ENCODE results near the gene FOLR1.

FOLR1 gene

DNA sequence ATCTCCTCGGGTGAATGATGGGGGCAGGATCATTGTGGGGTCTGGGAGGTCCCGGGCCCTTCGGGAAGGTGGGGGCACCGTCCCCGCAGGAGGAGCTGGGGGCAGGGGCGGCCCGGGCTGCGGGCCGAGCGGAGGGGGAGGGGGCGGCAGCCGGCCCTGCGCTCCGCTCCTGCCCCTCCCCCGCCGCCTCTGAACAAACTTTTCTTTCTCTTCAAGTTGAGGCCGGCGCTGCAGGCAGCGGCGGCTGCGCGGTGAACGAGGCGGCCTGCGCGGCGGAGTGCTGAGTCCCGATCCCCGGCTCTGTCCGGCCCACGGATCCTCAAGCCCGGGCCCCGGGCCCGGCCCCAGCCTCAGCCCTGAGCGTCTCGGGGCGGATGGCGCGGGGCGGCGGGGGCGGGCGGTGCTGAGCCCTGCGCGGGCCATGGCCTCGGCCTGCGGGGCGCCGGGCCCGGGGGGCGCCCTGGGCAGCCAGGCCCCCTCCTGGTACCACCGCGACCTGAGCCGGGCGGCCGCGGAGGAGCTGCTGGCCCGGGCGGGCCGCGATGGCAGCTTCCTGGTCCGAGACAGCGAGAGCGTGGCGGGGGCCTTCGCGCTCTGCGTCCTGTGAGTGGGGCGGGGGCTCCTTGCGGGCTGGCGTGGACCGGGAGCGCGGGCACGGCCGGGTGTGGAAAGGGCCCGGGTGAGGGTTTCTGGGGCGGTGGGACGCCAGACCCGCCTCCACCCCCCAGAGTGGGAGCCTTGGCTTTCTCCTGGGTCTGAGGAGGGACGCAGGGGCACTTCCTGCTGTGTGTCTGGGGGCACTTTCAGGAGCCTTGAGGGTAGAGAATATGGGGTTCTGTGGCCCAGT, 32.8 kb downstream of the FOLR1 start, which contains the start of gene INPPL1:
INPPL1 (plus strand) TSS at position 204 of the 847 bp plus-strand sequence; CDS start at position 422, 218 bp downstream.
- peak; percentile 38 for DNase-seq (ENCODE audit: extremely low spot score)
- POLR2A ChIA-PET = interaction anchor here (0.6 to 6.4 kb wide), 3 partner anchors 12 to 35 kb away, joined by 3 to 45 read pairs (median 11); no protein-coding TSS in a partner anchor
- CTCF ChIA-PET = interaction anchor here (1.6 kb wide), 1 partner anchor 13 kb away, joined by 5 read pairs; no protein-coding TSS in a partner anchor
- TF ChIP-seq FOXM1 (IDR thresholded peaks at IDR 0.05; ENCODE audit: borderline replicate concordance) (no peak), TARDBP (IDR thresholded peaks at IDR 0.05) (no peak), LEF1 (IDR thresholded peaks at IDR 0.05; ENCODE audit: borderline replicate concordance) (no peak; the same call in 1 of the 2 replicates), HDGF (IDR thresholded peaks at IDR 0.05; ENCODE audit: borderline replicate concordance) (no peak), NFRKB (IDR thresholded peaks at IDR 0.05) (no peak), FOXA1 (IDR thresholded peaks at IDR 0.05) (no peak)

DNA sequence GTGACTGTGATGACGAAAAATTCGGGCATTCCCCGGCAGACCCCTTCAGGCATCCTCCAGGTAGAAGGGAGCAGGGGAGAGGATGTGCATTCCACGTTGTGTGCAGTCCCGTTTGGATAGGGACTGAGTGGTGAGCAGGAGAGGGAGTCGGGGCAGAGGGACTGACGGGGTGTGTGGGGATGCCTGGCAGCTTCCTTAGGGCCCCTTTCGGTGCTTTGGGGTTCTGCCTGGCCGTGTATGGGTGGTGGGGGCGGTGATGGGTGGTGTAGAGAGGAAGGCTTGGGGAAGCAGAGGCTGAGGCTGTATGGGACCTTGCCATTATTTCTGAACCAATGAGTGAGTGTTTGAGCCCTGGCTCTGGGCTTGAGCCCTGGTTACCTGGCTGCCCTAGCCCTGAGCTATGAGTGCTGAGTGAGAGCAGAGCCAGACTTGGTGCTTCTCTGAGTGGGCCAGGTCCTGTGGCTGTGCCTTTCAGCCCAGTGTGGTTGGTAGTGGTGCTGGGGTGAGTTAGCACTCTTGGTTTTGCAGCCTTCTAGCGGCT, 33.5 kb downstream of the FOLR1 start:
- no peak for DNase-seq (ENCODE audit: extremely low spot score)
- ChIA-PET POLR2A (interaction anchor here (2.6 to 6.4 kb wide), 2 partner anchors 11 to 35 kb away, joined by 11 to 45 read pairs; no protein-coding TSS in a partner anchor), CTCF (interaction anchor here (1.6 kb wide), 1 partner anchor 13 kb away, joined by 5 read pairs; no protein-coding TSS in a partner anchor)

DNA sequence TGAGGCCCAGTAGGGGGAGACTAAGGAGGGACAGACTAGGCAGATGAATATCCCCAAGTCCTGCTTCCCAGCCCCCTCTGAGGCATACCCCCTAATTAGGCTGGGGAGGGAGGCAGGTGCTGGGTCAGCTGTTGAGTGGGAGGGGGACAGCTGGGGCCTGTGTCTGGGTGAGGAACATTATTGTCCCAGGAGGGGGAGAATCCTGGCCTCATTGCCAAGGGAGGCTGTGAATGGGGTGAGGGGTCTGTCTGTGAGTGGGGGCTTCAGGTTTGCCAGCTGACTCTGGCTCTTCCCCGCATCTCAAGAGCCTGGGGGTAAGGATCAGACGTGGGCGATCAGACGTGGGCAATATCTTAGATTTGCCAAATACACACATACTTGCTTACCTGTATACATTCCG, 34.8 kb downstream of the FOLR1 start:
- no peak for DNase-seq (ENCODE audit: extremely low spot score)
- POLR2A ChIA-PET = interaction anchor here (6.4 kb wide), 1 partner anchor 10 kb away, joined by 45 read pairs; no protein-coding TSS in a partner anchor
- TF ChIP-seq, protein P1, sequence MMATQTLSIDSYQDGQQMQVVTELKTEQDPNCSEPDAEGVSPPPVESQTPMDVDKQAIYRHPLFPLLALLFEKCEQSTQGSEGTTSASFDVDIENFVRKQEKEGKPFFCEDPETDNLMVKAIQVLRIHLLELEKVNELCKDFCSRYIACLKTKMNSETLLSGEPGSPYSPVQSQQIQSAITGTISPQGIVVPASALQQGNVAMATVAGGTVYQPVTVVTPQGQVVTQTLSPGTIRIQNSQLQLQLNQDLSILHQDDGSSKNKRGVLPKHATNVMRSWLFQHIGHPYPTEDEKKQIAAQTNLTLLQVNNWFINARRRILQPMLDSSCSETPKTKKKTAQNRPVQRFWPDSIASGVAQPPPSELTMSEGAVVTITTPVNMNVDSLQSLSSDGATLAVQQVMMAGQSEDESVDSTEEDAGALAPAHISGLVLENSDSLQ (IDR thresholded peaks at IDR 0.05) = no peak
- TF ChIP-seq ZNF384 (IDR thresholded peaks at IDR 0.05) (no peak), LEF1 (IDR thresholded peaks at IDR 0.05; ENCODE audit: borderline replicate concordance) (no peak), SP1 (IDR thresholded peaks at IDR 0.05) (no peak)
- CTCF ChIA-PET = no interaction called here

More for the DNA sequence above, 33.5 kb downstream of the FOLR1 start:
- no peak for TF ChIP-seq FOXM1 (IDR thresholded peaks at IDR 0.05; ENCODE audit: borderline replicate concordance)
- TF ChIP-seq ELF4 (IDR thresholded peaks at IDR 0.05) = no peak
- TF ChIP-seq, protein P1 (IDR thresholded peaks at IDR 0.05) = no peak
- no peak for TF ChIP-seq CTBP1 (IDR thresholded peaks at IDR 0.05; ENCODE audit: borderline replicate concordance)
- TF ChIP-seq SUZ12 (IDR thresholded peaks at IDR 0.05) = no peak
- no peak for TF ChIP-seq NFRKB (IDR thresholded peaks at IDR 0.05)
- no peak for TF ChIP-seq FOXK2 (IDR thresholded peaks at IDR 0.05)
- TF ChIP-seq ARNT (IDR thresholded peaks at IDR 0.05) = no peak
- no peak for TF ChIP-seq BHLHE40 (IDR thresholded peaks at IDR 0.05; ENCODE audit: borderline replicate concordance)
- TF ChIP-seq TARDBP (IDR thresholded peaks at IDR 0.05) = no peak
- no peak for TF ChIP-seq LEF1 (IDR thresholded peaks at IDR 0.05; ENCODE audit: borderline replicate concordance)
- no peak for TF ChIP-seq SP1 (IDR thresholded peaks at IDR 0.05)
- no peak for TF ChIP-seq ZNF384 (IDR thresholded peaks at IDR 0.05)
- no peak for TF ChIP-seq HDGF (IDR thresholded peaks at IDR 0.05; ENCODE audit: borderline replicate concordance)
- no peak for TF ChIP-seq FOXA1 (IDR thresholded peaks at IDR 0.05)

DNA sequence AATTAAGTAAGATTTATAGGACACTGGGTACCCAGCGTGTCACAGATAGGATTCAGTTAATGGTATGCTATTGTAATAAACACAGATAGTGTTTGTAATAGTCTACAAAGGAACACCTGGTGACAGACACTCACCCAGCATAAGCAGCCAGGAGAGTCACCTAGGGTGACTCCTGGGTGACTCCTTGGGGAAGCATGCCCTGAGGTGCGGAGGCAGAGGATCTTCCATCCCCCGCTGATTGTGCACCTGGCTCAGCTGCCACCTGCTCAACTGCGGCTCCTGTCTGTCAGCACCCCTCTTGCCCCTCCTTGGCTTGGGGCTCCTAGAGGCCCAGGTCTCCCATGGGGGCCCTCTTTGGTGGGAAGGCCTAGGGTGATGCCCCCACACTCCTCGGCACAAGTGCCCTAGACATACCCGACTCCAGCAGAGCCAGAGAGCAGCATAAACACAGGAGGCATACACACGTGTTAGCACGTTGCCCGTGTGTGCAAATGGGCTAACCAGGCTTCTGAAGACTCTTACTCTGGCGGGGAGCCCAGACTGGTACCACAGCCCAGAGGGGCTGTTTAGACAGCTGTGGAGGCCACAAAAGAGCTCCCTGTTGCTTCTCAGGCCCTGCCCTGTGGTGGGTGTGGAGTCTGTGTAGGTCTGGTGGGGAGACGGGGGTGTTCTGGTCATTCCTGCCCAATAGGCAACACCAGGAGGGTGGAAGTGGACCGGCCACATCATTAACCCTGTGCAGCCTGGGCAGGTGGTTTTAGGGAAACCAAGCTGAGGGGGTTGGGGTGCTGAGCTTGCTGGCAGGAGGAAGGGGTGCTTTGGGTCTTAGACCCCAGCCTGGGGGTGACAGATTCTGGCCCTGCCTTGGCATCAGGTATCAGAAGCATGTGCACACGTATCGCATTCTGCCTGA, 35.6 kb downstream of the FOLR1 start:
- TF ChIP-seq SP1 (IDR thresholded peaks at IDR 0.05) (no peak), FOXK2 (IDR thresholded peaks at IDR 0.05) (no peak), FOXM1 (IDR thresholded peaks at IDR 0.05; ENCODE audit: borderline replicate concordance) (no peak), TARDBP (IDR thresholded peaks at IDR 0.05) (no peak), LEF1 (IDR thresholded peaks at IDR 0.05; ENCODE audit: borderline replicate concordance) (no peak), SUZ12 (IDR thresholded peaks at IDR 0.05) (no peak), HDGF (IDR thresholded peaks at IDR 0.05; ENCODE audit: borderline replicate concordance) (no peak), ARNT (IDR thresholded peaks at IDR 0.05) (no peak), ZNF384 (IDR thresholded peaks at IDR 0.05) (no peak), NFRKB (IDR thresholded peaks at IDR 0.05) (no peak), FOXA1 (IDR thresholded peaks at IDR 0.05) (no peak), L3MBTL2 (conservative IDR thresholded peaks at IDR 0.05) (no peak), CTBP1 (IDR thresholded peaks at IDR 0.05; ENCODE audit: borderline replicate concordance) (no peak), BHLHE40 (IDR thresholded peaks at IDR 0.05; ENCODE audit: borderline replicate concordance) (no peak), ELF4 (IDR thresholded peaks at IDR 0.05) (no peak)
- TF ChIP-seq, protein P1 (IDR thresholded peaks at IDR 0.05) = no peak
- CTCF ChIA-PET = no interaction called here
- DNase-seq (ENCODE audit: extremely low spot score) = no peak
- POLR2A ChIA-PET = interaction anchor here (6.4 kb wide), 1 partner anchor 9 kb away, joined by 45 read pairs; no protein-coding TSS in a partner anchor

DNA sequence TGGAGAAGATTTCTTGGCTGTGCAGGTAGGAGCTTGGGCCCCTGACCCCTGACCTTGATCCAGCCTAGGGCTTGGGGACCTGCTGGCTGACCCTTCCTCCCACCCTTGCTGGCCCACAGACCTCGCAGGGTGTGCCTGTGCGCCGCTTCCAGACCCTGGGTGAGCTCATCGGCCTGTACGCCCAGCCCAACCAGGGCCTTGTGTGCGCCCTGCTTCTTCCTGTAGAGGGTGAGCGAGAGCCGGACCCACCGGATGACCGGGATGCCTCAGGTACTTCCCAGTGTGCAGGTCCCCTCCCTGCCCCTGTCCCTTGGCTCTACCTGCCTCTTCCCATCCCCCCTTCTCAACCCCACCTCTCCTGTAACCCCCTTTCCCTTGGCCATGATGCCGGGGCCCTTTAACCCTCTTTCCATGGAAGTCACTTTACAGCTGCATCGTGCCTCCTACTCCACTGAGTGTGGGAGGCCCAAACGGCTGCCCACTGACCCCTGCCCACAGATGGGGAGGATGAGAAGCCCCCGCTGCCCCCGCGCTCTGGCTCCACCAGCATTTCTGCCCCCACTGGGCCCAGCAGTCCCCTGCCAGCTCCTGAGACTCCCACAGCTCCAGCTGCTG, 36.4 kb downstream of the FOLR1 start:
- TF ChIP-seq ZNF384 (IDR thresholded peaks at IDR 0.05) = no peak
- no peak for TF ChIP-seq FOXK2 (IDR thresholded peaks at IDR 0.05)
- no peak for TF ChIP-seq ARNT (IDR thresholded peaks at IDR 0.05)
- TF ChIP-seq SUZ12 (IDR thresholded peaks at IDR 0.05) = no peak
- no peak for DNase-seq (ENCODE audit: extremely low spot score)
- CTCF ChIA-PET = no interaction called here
- POLR2A ChIA-PET = no interaction called here
